Upper lobe of left lung (tissue), 4 donors: ENCODE measurements around the gene POU3F2.

Experiments used
- POLR2A ChIP-seq, 4 donors: fragments of 450-650 bp; IDR thresholded peaks; one replicate each; pipeline ENCODE4 v1.5.1; 2016 to 2017; ENCODE audit warnings: antibody characterized with exemption in 4 of 4, mild to moderate bottlenecking in 2 of 4
- TF ChIP-seq, protein P1 (sequence below), 6 experiments: fragments of 450-650 bp in 4 of 6; fragments of 200-600 bp in 2 of 6; sonication (generic) in 2 of 6; IDR thresholded peaks; one replicate each; pipeline ENCODE4 v1.5.1; 2016 to 2019; ENCODE audit warnings: antibody characterized with exemption in 6 of 6

GRCh38 chr6:98800866-98801265, 33.5 kb upstream of the POU3F2 start:
- TF ChIP-seq, protein P1, sequence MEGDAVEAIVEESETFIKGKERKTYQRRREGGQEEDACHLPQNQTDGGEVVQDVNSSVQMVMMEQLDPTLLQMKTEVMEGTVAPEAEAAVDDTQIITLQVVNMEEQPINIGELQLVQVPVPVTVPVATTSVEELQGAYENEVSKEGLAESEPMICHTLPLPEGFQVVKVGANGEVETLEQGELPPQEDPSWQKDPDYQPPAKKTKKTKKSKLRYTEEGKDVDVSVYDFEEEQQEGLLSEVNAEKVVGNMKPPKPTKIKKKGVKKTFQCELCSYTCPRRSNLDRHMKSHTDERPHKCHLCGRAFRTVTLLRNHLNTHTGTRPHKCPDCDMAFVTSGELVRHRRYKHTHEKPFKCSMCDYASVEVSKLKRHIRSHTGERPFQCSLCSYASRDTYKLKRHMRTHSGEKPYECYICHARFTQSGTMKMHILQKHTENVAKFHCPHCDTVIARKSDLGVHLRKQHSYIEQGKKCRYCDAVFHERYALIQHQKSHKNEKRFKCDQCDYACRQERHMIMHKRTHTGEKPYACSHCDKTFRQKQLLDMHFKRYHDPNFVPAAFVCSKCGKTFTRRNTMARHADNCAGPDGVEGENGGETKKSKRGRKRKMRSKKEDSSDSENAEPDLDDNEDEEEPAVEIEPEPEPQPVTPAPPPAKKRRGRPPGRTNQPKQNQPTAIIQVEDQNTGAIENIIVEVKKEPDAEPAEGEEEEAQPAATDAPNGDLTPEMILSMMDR (IDR thresholded peaks at IDR 0.05), result no peak
- TF ChIP-seq POLR2A (IDR thresholded peaks at IDR 0.05), result no peak
